ENCODE data around the gene DCBLD2. TPM values are rescaled to one million over a fixed set of nuclear protein-coding genes. Genes with fewer than 3 reads are reported as not detected.

DCBLD2 gene
- total RNA-seq, 2 experiments from 2014 or later = 11.9 to 12.0 TPM

GRCh38 chr3:98892263-98892662 lies 9.2 kb downstream of the DCBLD2 start:
- no TSS peak for BruUV-seq (replicated peaks)
- no peaks in the 10 kb centered on the region for H3K4me1 ChIP-seq (ENCODE audit: insufficient read depth, low read length, poor library complexity, severe bottlenecking)
- no peaks in the 10 kb centered on the region for H3K9me2 ChIP-seq (ENCODE audit: insufficient read depth, low read length)
- no peak for DNase-seq (ENCODE audit: low spot score)
- ChIA-PET POLR2A (interaction anchor here (2.8 kb wide), 1 partner anchor 9 kb away, joined by 10 read pairs; the partner anchor contains the start of gene DCBLD2), CTCF (ENCODE audit: unreplicated experiment) (no interaction called here)
- H2AFZ ChIP-seq (ENCODE audit: low read length) = no peak overlapping the region
- H4K20me1 ChIP-seq (ENCODE audit: insufficient read depth, low read length) = no peaks in the 10 kb centered on the region
- H3K9me3 ChIP-seq (ENCODE audit: low read length) = no peaks in the 10 kb centered on the region
- H3K4me2 ChIP-seq (ENCODE audit: low read length) = no peak overlapping the region
- no peak for TF ChIP-seq EZH2phosphoT487 (IDR thresholded peaks at IDR 0.05; ENCODE audit: borderline replicate concordance, low read depth, low read length)
- TF ChIP-seq, protein P1, sequence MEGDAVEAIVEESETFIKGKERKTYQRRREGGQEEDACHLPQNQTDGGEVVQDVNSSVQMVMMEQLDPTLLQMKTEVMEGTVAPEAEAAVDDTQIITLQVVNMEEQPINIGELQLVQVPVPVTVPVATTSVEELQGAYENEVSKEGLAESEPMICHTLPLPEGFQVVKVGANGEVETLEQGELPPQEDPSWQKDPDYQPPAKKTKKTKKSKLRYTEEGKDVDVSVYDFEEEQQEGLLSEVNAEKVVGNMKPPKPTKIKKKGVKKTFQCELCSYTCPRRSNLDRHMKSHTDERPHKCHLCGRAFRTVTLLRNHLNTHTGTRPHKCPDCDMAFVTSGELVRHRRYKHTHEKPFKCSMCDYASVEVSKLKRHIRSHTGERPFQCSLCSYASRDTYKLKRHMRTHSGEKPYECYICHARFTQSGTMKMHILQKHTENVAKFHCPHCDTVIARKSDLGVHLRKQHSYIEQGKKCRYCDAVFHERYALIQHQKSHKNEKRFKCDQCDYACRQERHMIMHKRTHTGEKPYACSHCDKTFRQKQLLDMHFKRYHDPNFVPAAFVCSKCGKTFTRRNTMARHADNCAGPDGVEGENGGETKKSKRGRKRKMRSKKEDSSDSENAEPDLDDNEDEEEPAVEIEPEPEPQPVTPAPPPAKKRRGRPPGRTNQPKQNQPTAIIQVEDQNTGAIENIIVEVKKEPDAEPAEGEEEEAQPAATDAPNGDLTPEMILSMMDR (conservative IDR thresholded peaks at IDR 0.05; ENCODE audit: low read length) = no peak
- H3K4me3 ChIP-seq (ENCODE audit: low read depth, low read length, poor library complexity, severe bottlenecking) = no peak overlapping the region
- intact Hi-C loops (cut with micrococcal nuclease; ENCODE audit: unreplicated experiment) = no loop called here
- H3K36me3 ChIP-seq (ENCODE audit: insufficient read depth, low read length) = no peaks in the 10 kb centered on the region
- no peaks in the 10 kb centered on the region for H3K79me2 ChIP-seq (ENCODE audit: insufficient read depth, low read depth, low read length)
- H3K27ac ChIP-seq (ENCODE audit: low read depth, low read length, poor library complexity, severe bottlenecking) = no peak overlapping the region

DNA sequence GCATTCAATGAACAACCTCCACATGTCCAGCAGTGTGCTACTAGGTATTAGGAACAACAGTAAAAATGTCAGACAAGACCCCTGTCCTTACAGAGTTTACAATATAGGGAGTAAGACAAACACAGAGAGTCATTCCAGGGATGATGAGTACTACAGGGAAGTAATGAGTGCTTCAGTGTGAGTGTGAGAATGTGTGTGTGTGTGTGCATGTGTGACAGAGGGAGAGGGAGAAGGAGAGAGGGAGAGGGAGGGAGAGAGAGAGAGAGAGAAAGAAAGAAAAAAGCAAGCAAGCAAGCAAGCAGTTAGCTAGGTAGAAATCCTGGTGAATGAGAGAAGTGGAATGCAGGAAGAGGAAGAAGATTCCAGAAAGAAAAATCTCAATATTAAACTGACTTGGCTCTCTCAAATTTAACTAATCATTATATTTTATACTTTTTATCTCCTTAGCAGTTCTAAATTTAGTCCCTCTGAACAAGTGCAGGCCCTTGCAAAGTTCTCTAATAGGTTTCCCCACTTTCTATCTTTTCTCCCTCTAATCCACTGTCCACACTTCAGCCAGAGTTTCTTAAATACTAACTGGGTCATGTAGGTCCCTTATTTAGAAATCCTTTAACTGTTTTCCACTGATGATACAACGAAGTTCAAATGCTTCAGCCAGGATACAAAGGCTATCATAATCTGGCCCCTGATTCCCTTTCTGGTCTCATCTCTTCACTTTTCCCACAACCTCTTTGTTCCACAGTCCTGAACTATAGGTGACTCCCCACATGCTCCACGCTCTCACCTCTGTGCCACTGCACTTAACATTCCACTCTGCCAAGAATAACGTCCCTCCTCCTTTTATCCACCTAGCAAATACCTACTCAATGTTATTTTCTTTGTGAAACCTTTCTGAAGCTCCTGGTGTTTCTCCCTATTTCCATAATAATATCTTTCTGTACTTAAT lies 10.3 kb downstream of the DCBLD2 start:
- CTCF ChIA-PET (ENCODE audit: unreplicated experiment) = no interaction called here
- intact Hi-C loops (cut with micrococcal nuclease; ENCODE audit: unreplicated experiment) = no loop called here
- no peak overlapping the region for H3K4me3 ChIP-seq (ENCODE audit: low read depth, low read length, poor library complexity, severe bottlenecking)
- no peaks in the 10 kb centered on the region for H3K9me2 ChIP-seq (ENCODE audit: insufficient read depth, low read length)
- TF ChIP-seq EZH2phosphoT487 (IDR thresholded peaks at IDR 0.05; ENCODE audit: borderline replicate concordance, low read depth, low read length) = no peak
- TF ChIP-seq, protein P1 (conservative IDR thresholded peaks at IDR 0.05; ENCODE audit: low read length) = no peak
- no peak overlapping the region for H2AFZ ChIP-seq (ENCODE audit: low read length)
- no peaks in the 10 kb centered on the region for H3K36me3 ChIP-seq (ENCODE audit: insufficient read depth, low read length)
- no peak for DNase-seq (ENCODE audit: low spot score)
- H3K9me3 ChIP-seq (ENCODE audit: low read length) = no peaks in the 10 kb centered on the region
- no TSS peak for BruUV-seq (replicated peaks)
- H3K4me1 ChIP-seq (ENCODE audit: insufficient read depth, low read length, poor library complexity, severe bottlenecking) = no peaks in the 10 kb centered on the region
- H4K20me1 ChIP-seq (ENCODE audit: insufficient read depth, low read length) = no peaks in the 10 kb centered on the region
- no peaks in the 10 kb centered on the region for H3K79me2 ChIP-seq (ENCODE audit: insufficient read depth, low read depth, low read length)
- POLR2A ChIA-PET = interaction anchor here (0.6 to 2.8 kb wide), 4 partner anchors 10 to 51 kb away, joined by 3 to 10 read pairs (median 4); partner anchors contain the start of gene DCBLD2
- no peak overlapping the region for H3K4me2 ChIP-seq (ENCODE audit: low read length)
- H3K27ac ChIP-seq (ENCODE audit: low read depth, low read length, poor library complexity, severe bottlenecking) = no peak overlapping the region

Data from OCI-LY7 (cell line).